Mucosa of stomach (tissue), 1 donor: ENCODE data around the gene DUOX1.

Experiments used
- H3K27me3 ChIP-seq: one replicate; pipeline ENCODE4 v1.7.0; 2013; ENCODE audit warnings: mild to moderate bottlenecking, low read length; ENCODE audit not compliant: control insufficient read depth, insufficient read depth
- H3K36me3 ChIP-seq: one replicate; pipeline ENCODE4 v1.7.0; 2013; ENCODE audit warnings: low read length; ENCODE audit not compliant: control insufficient read depth, insufficient read depth
- H3K4me1 ChIP-seq: one replicate; pipeline ENCODE4 v1.7.0; 2013; ENCODE audit warnings: mild to moderate bottlenecking, low read length; ENCODE audit not compliant: control insufficient read depth, insufficient read depth
- H3K4me3 ChIP-seq: one replicate; pipeline ENCODE4 v1.7.0; 2013; ENCODE audit warnings: low read length
- H3K9ac ChIP-seq: one replicate; pipeline ENCODE4 v1.7.0; 2013; ENCODE audit warnings: mild to moderate bottlenecking, low read length, moderate library complexity
- H3K9me3 ChIP-seq: one replicate; pipeline ENCODE4 v1.7.0; 2013; ENCODE audit warnings: mild to moderate bottlenecking, low read length, moderate library complexity; ENCODE audit not compliant: control insufficient read depth
- donor health status: Pancreatic carcinoma.

The DUOX1 gene

GRCh38 chr15:45116482-45117307 is 13.1 kb upstream of the DUOX1 start:
- no peak overlapping the region for H3K4me3 ChIP-seq
- peaks cover 63% of the 10 kb centered on the region for H3K27me3 ChIP-seq

GRCh38 chr15:45117308-45118130 is 12.3 kb upstream of the DUOX1 start:
- Histone ChIP-seq H3K4me1 (peaks cover 54% of the 10 kb centered on the region), H3K36me3 (no peaks in the 10 kb centered on the region), H3K9me3 (no peaks in the 10 kb centered on the region), H3K4me3 (no peak overlapping the region), H3K27me3 (peaks cover 55% of the 10 kb centered on the region), H3K9ac (no peak overlapping the region)

More at GRCh38 chr15:45116482-45117307, 13.1 kb upstream of the DUOX1 start:
- Histone ChIP-seq H3K9ac (no peak overlapping the region), H3K4me1 (peaks cover 54% of the 10 kb centered on the region), H3K36me3 (no peaks in the 10 kb centered on the region), H3K9me3 (no peaks in the 10 kb centered on the region)

GRCh38 chr15:45118131-45118588 is 11.6 kb upstream of the DUOX1 start:
- H3K9ac ChIP-seq: no peak overlapping the region
- H3K9me3 ChIP-seq: no peaks in the 10 kb centered on the region
- peaks cover 48% of the 10 kb centered on the region for H3K27me3 ChIP-seq
- peaks cover 50% of the 10 kb centered on the region for H3K4me1 ChIP-seq
- no peak overlapping the region for H3K4me3 ChIP-seq
- no peaks in the 10 kb centered on the region for H3K36me3 ChIP-seq

- no peak overlapping the region for H3K9ac ChIP-seq
- no peaks in the 10 kb centered on the region for H3K36me3 ChIP-seq
- no peak overlapping the region for H3K4me3 ChIP-seq
- H3K9me3 ChIP-seq: no peaks in the 10 kb centered on the region
- H3K4me1 ChIP-seq: peaks cover 41% of the 10 kb centered on the region
- peaks cover 40% of the 10 kb centered on the region for H3K27me3 ChIP-seq
Observed at GRCh38 chr15:45118996-45119395, 10.8 kb upstream of the DUOX1 start.

GRCh38 chr15:45120081-45120972 is 9.5 kb upstream of the DUOX1 start:
- Histone ChIP-seq H3K36me3 (no peaks in the 10 kb centered on the region), H3K4me1 (peaks cover 33% of the 10 kb centered on the region), H3K9me3 (no peaks in the 10 kb centered on the region), H3K4me3 (no peak overlapping the region), H3K9ac (no peak overlapping the region), H3K27me3 (peaks cover 26% of the 10 kb centered on the region)

GRCh38 chr15:45121020-45121419 is 8.8 kb upstream of the DUOX1 start:
- Histone ChIP-seq H3K36me3 (no peaks in the 10 kb centered on the region), H3K9ac (no peak overlapping the region), H3K4me3 (no peak overlapping the region), H3K9me3 (no peaks in the 10 kb centered on the region), H3K4me1 (peaks cover 33% of the 10 kb centered on the region), H3K27me3 (peaks cover 20% of the 10 kb centered on the region)

- Histone ChIP-seq H3K36me3 (no peaks in the 10 kb centered on the region), H3K27me3 (peaks cover 11% of the 10 kb centered on the region), H3K4me3 (no peak overlapping the region), H3K4me1 (peaks cover 25% of the 10 kb centered on the region), H3K9ac (no peak overlapping the region), H3K9me3 (no peaks in the 10 kb centered on the region)
Observed at GRCh38 chr15:45121706-45122417, 7.9 kb upstream of the DUOX1 start.

- Histone ChIP-seq H3K27me3 (peaks cover 6% of the 10 kb centered on the region), H3K9ac (no peak overlapping the region), H3K4me3 (no peak overlapping the region)
Observed at GRCh38 chr15:45122719-45123118, 7.1 kb upstream of the DUOX1 start.

GRCh38 chr15:45123397-45123796 is 6.4 kb upstream of the DUOX1 start:
- Histone ChIP-seq H3K4me3 (no peak overlapping the region), H3K9ac (no peak overlapping the region), H3K9me3 (no peaks in the 10 kb centered on the region), H3K36me3 (no peaks in the 10 kb centered on the region), H3K4me1 (peaks cover 15% of the 10 kb centered on the region), H3K27me3 (peaks cover 10% of the 10 kb centered on the region)

More at GRCh38 chr15:45122719-45123118, 7.1 kb upstream of the DUOX1 start:
- no peaks in the 10 kb centered on the region for H3K9me3 ChIP-seq
- no peaks in the 10 kb centered on the region for H3K36me3 ChIP-seq
- H3K4me1 ChIP-seq: peaks cover 16% of the 10 kb centered on the region

- Histone ChIP-seq H3K27me3 (peaks cover 32% of the 10 kb centered on the region), H3K9ac (no peak overlapping the region), H3K36me3 (no peaks in the 10 kb centered on the region), H3K4me3 (no peak overlapping the region), H3K4me1 (peaks cover 20% of the 10 kb centered on the region), H3K9me3 (no peaks in the 10 kb centered on the region)
Observed at GRCh38 chr15:45126535-45127158, 3.1 kb upstream of the DUOX1 start.
